ENCODE measurements around the gene TIMM23B.

TIMM23B gene

DNA sequence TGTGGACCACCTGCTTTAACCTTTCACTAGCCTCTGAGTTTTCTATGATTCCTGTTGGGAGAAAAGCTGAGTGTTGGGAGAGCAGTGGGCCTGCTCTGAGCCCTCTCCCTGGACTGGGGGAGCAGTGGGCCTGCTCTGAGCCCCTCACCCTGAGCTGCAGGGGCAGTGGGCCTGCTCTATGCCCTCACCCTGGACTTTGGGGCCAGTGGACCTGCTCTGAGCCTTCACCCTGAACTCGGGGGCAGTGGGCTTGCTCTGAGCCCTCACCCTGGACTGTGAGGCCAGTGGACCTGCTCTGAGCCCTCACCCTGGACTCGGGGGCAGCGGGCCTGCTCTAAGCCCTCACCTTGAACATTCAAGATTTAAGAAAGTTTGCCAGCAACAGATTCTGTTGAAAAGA lies 79.8 kb downstream of the TIMM23B start:
- in situ Hi-C loops (cut with HindIII; ENCODE audit: low sequenced_read_pairs) = no loop called here
- TF ChIP-seq, protein P1, sequence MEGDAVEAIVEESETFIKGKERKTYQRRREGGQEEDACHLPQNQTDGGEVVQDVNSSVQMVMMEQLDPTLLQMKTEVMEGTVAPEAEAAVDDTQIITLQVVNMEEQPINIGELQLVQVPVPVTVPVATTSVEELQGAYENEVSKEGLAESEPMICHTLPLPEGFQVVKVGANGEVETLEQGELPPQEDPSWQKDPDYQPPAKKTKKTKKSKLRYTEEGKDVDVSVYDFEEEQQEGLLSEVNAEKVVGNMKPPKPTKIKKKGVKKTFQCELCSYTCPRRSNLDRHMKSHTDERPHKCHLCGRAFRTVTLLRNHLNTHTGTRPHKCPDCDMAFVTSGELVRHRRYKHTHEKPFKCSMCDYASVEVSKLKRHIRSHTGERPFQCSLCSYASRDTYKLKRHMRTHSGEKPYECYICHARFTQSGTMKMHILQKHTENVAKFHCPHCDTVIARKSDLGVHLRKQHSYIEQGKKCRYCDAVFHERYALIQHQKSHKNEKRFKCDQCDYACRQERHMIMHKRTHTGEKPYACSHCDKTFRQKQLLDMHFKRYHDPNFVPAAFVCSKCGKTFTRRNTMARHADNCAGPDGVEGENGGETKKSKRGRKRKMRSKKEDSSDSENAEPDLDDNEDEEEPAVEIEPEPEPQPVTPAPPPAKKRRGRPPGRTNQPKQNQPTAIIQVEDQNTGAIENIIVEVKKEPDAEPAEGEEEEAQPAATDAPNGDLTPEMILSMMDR (IDR thresholded peaks at IDR 0.05; ENCODE audit: low read depth, low read length, missing control alignments) = no peak
- no peak for DNase-seq (ENCODE audit: low read depth)
- no peak overlapping the region for H3K4me3 ChIP-seq (ENCODE audit: low read depth, low read length)
